ENCODE results near the gene SDCBP2.
A peak's percentile ranks its signal among the peaks of the same experiment; 100 is the strongest.
"Not testable (repeated sequence)": the region's sequence is repeated elsewhere in the genome, so short reads cannot be mapped to it uniquely, and the experiment has no call there.

Gene SDCBP2

GRCh38 chr20:1360094-1360846, 31.3 kb upstream of the SDCBP2 start:
- DNase-seq (ENCODE audit: low spot score), result no peak

- DNase-seq (ENCODE audit: low spot score), result no peak
Measured at GRCh38 chr20:1357921-1358671, 29.2 kb upstream of the SDCBP2 start.

GRCh38 chr20:1353956-1354355, 25.0 kb upstream of the SDCBP2 start:
- no peak for DNase-seq (ENCODE audit: low spot score)

GRCh38 chr20:1346315-1346969, 17.5 kb upstream of the SDCBP2 start:
- no peak for DNase-seq (ENCODE audit: low spot score)

GRCh38 chr20:1345756-1346093, 16.8 kb upstream of the SDCBP2 start:
- DNase-seq (ENCODE audit: low spot score), result no peak

- no peak for DNase-seq (ENCODE audit: low spot score)
Measured at GRCh38 chr20:1345030-1345755, 16.3 kb upstream of the SDCBP2 start.

GRCh38 chr20:1343446-1344124, 14.6 kb upstream of the SDCBP2 start:
- not testable (repeated sequence) for DNase-seq (ENCODE audit: low spot score)

GRCh38 chr20:1341561-1342265, 12.8 kb upstream of the SDCBP2 start:
- DNase-seq (ENCODE audit: low spot score), result no peak

- DNase-seq (ENCODE audit: low spot score), result no peak
Measured at GRCh38 chr20:1338801-1339200, 9.9 kb upstream of the SDCBP2 start.

- no peak for DNase-seq (ENCODE audit: low spot score)
Measured at GRCh38 chr20:1338096-1338495, 9.2 kb upstream of the SDCBP2 start.

- no peak for DNase-seq (ENCODE audit: low spot score)
Measured at GRCh38 chr20:1337441-1337840, 8.5 kb upstream of the SDCBP2 start.

GRCh38 chr20:1336699-1337367, 7.9 kb upstream of the SDCBP2 start:
- no peak for DNase-seq (ENCODE audit: low spot score)

- no peak for DNase-seq (ENCODE audit: low spot score)
Measured at GRCh38 chr20:1335961-1336698, 7.2 kb upstream of the SDCBP2 start.

- peak; percentile 25 for DNase-seq (ENCODE audit: low spot score)
Measured at GRCh38 chr20:1334761-1335160, 5.8 kb upstream of the SDCBP2 start.

- DNase-seq (ENCODE audit: low spot score), result peak; percentile 2
Measured at GRCh38 chr20:1334370-1334731, 5.4 kb upstream of the SDCBP2 start.

GRCh38 chr20:1333462-1334369, 4.8 kb upstream of the SDCBP2 start:
- DNase-seq (ENCODE audit: low spot score), result peak; percentile 19

- no peak for DNase-seq (ENCODE audit: low spot score)
Measured at GRCh38 chr20:1332749-1333300, 3.9 kb upstream of the SDCBP2 start.

GRCh38 chr20:1331801-1332453, 3.0 kb upstream of the SDCBP2 start:
- peak; percentile 7 for DNase-seq (ENCODE audit: low spot score)

Measured in ecto neural progenitor cell (in vitro differentiated cells).